ENCODE results near the gene SNX32. TPM values are rescaled to one million over a fixed set of nuclear protein-coding genes. Genes with fewer than 3 reads are reported as not detected.

SNX32 gene
- total RNA-seq, 1 experiment from 2014 or later = not detected

- POLR2A ChIA-PET = interaction anchor here (0.5 to 1.1 kb wide), 5 partner anchors 8 to 79 kb away, joined by 3 to 9 read pairs (median 4); partner anchors contain the start of gene MUS81
- CTCF ChIA-PET = interaction anchor here (0.5 to 2.1 kb wide), 19 partner anchors 11 to 172 kb away, joined by 3 to 14 read pairs (median 5); partner anchors contain the start of genes KAT5 and MUS81
- no peak overlapping the region for H3K27ac ChIP-seq (ENCODE audit: low read length)
- peaks cover 4% of the 10 kb centered on the region; the same call in 1 of the 2 replicates for H3K36me3 ChIP-seq (ENCODE audit: control insufficient read depth, insufficient read depth, low read length)
- peaks cover 33% of the 10 kb centered on the region for H3K4me1 ChIP-seq (ENCODE audit: control insufficient read depth, insufficient read depth, low read length)
- peak; percentile 41 for ATAC-seq
- H3K4me3 ChIP-seq (ENCODE audit: low read depth in 2 of 2, low read length in 2 of 2) = no peak overlapping the region
- H3K9me3 ChIP-seq (ENCODE audit: control insufficient read depth, insufficient read depth, low read depth, low read length) = no peaks in the 10 kb centered on the region
- no TSS peak for BruUV-seq (replicated peaks)
- intact Hi-C loops (cut with micrococcal nuclease; ENCODE audit: unreplicated experiment) = no loop called here
- H3K27me3 ChIP-seq (ENCODE audit: control insufficient read depth, insufficient read depth, low read length) = no peaks in the 10 kb centered on the region
- in situ Hi-C loops (cut with HindIII; ENCODE audit: low pct_unique_long_range_greater_than_20kb, low sequenced_read_pairs) = no loop called here
- peak; percentile 49; the same call in 1 of the 2 replicates for TF ChIP-seq POLR2AphosphoS5 (IDR thresholded peaks at IDR 0.05; ENCODE audit: low read depth, low read length)
- TF ChIP-seq SIN3A (IDR thresholded peaks at IDR 0.05; ENCODE audit: borderline replicate concordance, insufficient read depth, low read depth, low read length) = no peak
- TF ChIP-seq, protein P1, sequence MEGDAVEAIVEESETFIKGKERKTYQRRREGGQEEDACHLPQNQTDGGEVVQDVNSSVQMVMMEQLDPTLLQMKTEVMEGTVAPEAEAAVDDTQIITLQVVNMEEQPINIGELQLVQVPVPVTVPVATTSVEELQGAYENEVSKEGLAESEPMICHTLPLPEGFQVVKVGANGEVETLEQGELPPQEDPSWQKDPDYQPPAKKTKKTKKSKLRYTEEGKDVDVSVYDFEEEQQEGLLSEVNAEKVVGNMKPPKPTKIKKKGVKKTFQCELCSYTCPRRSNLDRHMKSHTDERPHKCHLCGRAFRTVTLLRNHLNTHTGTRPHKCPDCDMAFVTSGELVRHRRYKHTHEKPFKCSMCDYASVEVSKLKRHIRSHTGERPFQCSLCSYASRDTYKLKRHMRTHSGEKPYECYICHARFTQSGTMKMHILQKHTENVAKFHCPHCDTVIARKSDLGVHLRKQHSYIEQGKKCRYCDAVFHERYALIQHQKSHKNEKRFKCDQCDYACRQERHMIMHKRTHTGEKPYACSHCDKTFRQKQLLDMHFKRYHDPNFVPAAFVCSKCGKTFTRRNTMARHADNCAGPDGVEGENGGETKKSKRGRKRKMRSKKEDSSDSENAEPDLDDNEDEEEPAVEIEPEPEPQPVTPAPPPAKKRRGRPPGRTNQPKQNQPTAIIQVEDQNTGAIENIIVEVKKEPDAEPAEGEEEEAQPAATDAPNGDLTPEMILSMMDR (IDR thresholded peaks at IDR 0.05) = peak; percentile 100
- TF ChIP-seq, protein P2, sequence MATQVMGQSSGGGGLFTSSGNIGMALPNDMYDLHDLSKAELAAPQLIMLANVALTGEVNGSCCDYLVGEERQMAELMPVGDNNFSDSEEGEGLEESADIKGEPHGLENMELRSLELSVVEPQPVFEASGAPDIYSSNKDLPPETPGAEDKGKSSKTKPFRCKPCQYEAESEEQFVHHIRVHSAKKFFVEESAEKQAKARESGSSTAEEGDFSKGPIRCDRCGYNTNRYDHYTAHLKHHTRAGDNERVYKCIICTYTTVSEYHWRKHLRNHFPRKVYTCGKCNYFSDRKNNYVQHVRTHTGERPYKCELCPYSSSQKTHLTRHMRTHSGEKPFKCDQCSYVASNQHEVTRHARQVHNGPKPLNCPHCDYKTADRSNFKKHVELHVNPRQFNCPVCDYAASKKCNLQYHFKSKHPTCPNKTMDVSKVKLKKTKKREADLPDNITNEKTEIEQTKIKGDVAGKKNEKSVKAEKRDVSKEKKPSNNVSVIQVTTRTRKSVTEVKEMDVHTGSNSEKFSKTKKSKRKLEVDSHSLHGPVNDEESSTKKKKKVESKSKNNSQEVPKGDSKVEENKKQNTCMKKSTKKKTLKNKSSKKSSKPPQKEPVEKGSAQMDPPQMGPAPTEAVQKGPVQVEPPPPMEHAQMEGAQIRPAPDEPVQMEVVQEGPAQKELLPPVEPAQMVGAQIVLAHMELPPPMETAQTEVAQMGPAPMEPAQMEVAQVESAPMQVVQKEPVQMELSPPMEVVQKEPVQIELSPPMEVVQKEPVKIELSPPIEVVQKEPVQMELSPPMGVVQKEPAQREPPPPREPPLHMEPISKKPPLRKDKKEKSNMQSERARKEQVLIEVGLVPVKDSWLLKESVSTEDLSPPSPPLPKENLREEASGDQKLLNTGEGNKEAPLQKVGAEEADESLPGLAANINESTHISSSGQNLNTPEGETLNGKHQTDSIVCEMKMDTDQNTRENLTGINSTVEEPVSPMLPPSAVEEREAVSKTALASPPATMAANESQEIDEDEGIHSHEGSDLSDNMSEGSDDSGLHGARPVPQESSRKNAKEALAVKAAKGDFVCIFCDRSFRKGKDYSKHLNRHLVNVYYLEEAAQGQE (IDR thresholded peaks at IDR 0.05; ENCODE audit: insufficient read depth in 1 of 2, low read depth in 2 of 2, low read length in 1 of 2) = no peak
- no peak for TF ChIP-seq TCF7L2 (IDR thresholded peaks at IDR 0.05; ENCODE audit: low read depth, low read length)
- DNase-seq (ENCODE audit: low read depth, low spot score) = no peak
These were observed 50.9 kb downstream of the SNX32 start for GRCh38 chr11:65884716-65885092.

DNA sequence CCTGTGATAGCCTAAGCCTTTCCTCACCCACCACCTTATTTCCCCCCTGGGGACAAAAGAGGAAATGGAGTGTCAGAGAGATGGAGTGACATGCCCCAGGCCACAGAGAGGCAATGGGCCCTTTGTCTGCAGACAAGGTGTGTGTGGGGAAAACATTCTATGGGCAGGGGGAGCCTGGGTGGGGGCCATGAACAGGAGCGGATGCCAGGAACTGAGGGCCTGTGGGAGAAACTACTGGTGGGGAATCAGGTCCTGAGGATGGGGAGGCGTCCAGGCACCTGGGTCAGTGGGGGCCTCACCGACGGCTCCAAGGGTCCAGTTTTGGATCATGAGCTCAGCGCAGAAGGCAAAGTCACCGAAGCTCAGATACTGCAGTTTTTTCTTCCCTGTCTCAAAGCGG, 51.5 kb downstream of the SNX32 start:
- in situ Hi-C loops (cut with HindIII; ENCODE audit: low pct_unique_long_range_greater_than_20kb, low sequenced_read_pairs) = no loop called here
- intact Hi-C loops (cut with micrococcal nuclease; ENCODE audit: unreplicated experiment) = no loop called here
- POLR2A ChIA-PET = interaction anchor here (0.6 to 1.1 kb wide), 3 partner anchors 8 to 27 kb away, joined by 3 to 9 read pairs (median 4); no protein-coding TSS in a partner anchor
- TF ChIP-seq, protein P1 (IDR thresholded peaks at IDR 0.05) = no peak
- no peak for TF ChIP-seq SIN3A (IDR thresholded peaks at IDR 0.05; ENCODE audit: borderline replicate concordance, insufficient read depth, low read depth, low read length)
- TF ChIP-seq, protein P2 (IDR thresholded peaks at IDR 0.05; ENCODE audit: insufficient read depth in 1 of 2, low read depth in 2 of 2, low read length in 1 of 2) = no peak
- TF ChIP-seq TCF7L2 (IDR thresholded peaks at IDR 0.05; ENCODE audit: low read depth, low read length) = no peak
- TF ChIP-seq POLR2AphosphoS5 (IDR thresholded peaks at IDR 0.05; ENCODE audit: low read depth, low read length) = no peak
- Histone ChIP-seq H3K4me1 (ENCODE audit: control insufficient read depth, insufficient read depth, low read length) (peaks cover 37% of the 10 kb centered on the region), H3K27ac (ENCODE audit: low read length) (no peak overlapping the region), H3K4me3 (ENCODE audit: low read depth in 2 of 2, low read length in 2 of 2) (no peak overlapping the region), H3K36me3 (ENCODE audit: control insufficient read depth, insufficient read depth, low read length) (peaks cover 4% of the 10 kb centered on the region; the same call in 1 of the 2 replicates), H3K27me3 (ENCODE audit: control insufficient read depth, insufficient read depth, low read length) (no peaks in the 10 kb centered on the region), H3K9me3 (ENCODE audit: control insufficient read depth, insufficient read depth, low read depth, low read length) (no peaks in the 10 kb centered on the region)
- DNase-seq (ENCODE audit: low read depth, low spot score) = no peak
- no TSS peak for BruUV-seq (replicated peaks)
- CTCF ChIA-PET = interaction anchor here (0.5 to 2.1 kb wide), 17 partner anchors 11 to 232 kb away, joined by 3 to 14 read pairs (median 5); partner anchors contain the start of genes KAT5 and MUS81
- ATAC-seq = no peak

All from Panc1 (cell line).